GM12892 (cell line): ENCODE results near the gene ANKRD1.

Source experiments
- POLR2A ChIP-seq: IDR thresholded peaks from 2 replicates; pipeline ENCODE4 v1.6.1; 2011; ENCODE audit warnings: low read depth, low read length, control low read depth
- POLR2AphosphoS5 ChIP-seq: IDR thresholded peaks from 2 replicates; pipeline ENCODE4 v1.6.1; 2011; ENCODE audit warnings: low read depth, low read length, control low read depth
- TAF1 ChIP-seq: IDR thresholded peaks from 2 replicates; pipeline ENCODE4 v1.6.1; 2011; ENCODE audit warnings: low read depth, mild to moderate bottlenecking, control low read depth, low read length, borderline replicate concordance

DNA sequence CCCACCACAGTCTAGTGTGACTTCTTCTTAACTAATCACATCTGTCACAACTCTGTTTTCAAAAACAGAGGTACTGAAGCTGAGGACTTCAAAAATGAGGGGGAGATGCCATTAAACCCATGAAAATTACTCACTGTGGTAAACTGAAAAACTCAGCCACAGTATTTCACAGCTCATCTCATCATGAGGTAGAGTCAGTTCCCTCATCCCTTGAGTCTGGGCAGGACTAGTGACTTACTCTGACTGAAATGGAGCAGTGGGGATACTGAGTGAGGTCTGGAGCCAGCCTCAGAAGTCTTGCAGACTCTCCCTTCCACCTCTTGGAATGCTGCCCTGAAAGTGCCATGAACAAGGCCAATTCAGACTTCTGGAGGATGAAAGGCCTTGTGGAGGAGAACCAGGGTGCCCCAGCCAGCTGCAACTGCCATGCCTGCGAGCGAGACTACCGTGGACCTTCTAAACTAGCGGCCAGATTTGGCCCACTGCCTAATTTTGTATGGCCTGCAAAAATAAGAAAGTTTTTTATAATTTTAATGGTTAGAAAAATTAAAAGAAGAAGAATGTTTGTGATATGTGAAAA lies 24.7 kb upstream of the ANKRD1 start:
- TF ChIP-seq POLR2A, result no peak
- no peak for TF ChIP-seq POLR2AphosphoS5
- TF ChIP-seq TAF1, result no peak
